ENCODE results near the gene GID8. TPM values are rescaled to one million over a fixed set of nuclear protein-coding genes. Genes with fewer than 3 reads are reported as not detected.

Gene GID8
- total RNA-seq, 4 donors from 2014 or later = 23.2 to 34.8 (median 27.9) TPM

DNA sequence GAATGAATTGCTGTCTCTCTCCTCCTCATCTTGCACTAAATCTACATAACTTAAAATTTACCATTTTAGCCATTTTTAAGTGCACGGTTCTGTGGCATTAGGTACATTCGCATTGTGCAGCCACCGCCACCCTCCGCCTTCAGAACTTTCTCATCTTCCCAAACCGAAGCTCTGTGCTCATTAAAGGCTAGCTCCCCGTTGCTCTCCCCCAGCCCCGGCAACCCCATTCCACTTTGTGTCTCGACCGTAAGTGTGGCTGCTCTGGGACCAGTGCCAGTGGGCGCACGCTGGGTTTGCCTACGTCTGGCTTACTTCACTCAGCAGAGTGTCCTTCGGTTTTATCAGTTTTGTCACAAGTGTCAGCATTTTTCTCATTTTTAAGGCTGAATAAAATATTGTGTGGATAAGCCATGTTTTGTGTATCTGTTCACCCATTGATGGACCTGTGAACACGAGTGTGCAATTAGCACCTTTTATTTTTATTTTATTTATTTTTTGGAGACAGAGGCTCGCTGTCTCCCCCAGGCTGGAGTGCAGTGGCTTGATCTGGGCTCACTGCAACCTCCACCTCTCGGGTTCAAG lies 31.3 kb downstream of the GID8 start:
- H3K27me3 ChIP-seq = peaks cover 57% of the 10 kb centered on the region
- ATAC-seq = no peak
- TF ChIP-seq EP300 (IDR thresholded peaks at IDR 0.05) (no peak), POLR2A (IDR thresholded peaks at IDR 0.05) (no peak)
- TF ChIP-seq, protein P1, sequence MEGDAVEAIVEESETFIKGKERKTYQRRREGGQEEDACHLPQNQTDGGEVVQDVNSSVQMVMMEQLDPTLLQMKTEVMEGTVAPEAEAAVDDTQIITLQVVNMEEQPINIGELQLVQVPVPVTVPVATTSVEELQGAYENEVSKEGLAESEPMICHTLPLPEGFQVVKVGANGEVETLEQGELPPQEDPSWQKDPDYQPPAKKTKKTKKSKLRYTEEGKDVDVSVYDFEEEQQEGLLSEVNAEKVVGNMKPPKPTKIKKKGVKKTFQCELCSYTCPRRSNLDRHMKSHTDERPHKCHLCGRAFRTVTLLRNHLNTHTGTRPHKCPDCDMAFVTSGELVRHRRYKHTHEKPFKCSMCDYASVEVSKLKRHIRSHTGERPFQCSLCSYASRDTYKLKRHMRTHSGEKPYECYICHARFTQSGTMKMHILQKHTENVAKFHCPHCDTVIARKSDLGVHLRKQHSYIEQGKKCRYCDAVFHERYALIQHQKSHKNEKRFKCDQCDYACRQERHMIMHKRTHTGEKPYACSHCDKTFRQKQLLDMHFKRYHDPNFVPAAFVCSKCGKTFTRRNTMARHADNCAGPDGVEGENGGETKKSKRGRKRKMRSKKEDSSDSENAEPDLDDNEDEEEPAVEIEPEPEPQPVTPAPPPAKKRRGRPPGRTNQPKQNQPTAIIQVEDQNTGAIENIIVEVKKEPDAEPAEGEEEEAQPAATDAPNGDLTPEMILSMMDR (IDR thresholded peaks at IDR 0.05) = no peak
- H3K9me3 ChIP-seq = no peaks in the 10 kb centered on the region
- peaks cover 0 to 14% of the 10 kb centered on the region in 2 donors for H3K36me3 ChIP-seq
- no peak overlapping the region for H3K4me3 ChIP-seq
- WGBS, 2 donors (ENCODE audit: low coverage in 1 of 2) = 38 to 49% methylated on average over 15 to 16 of the region's 16 CpGs
- no peak overlapping the region for H3K27ac ChIP-seq
- H3K4me1 ChIP-seq = peaks cover 0 to 15% (median 5%) of the 10 kb centered on the region in 3 donors

DNA sequence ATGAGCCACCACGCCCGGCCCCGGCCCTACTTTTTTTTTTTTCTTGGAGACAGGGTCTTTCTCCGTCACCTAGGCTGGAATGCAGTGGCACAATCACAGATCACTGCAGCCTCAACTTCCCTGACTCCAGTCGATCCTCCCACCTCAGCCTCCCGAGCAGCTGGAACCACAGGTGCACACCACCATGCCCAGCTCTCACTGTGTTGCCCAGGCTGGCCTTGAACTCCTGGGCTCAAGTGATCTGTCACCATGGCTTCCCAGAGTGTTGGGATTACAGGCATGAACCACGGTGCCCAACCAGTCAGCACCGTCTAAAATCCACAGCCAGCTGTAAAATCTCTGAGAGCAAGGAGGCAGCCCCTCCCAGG lies 32.0 kb downstream of the GID8 start:
- Histone ChIP-seq H3K4me1 (peaks cover 0 to 15% (median 5%) of the 10 kb centered on the region in 3 donors), H3K4me3 (no peak overlapping the region), H3K27me3 (peaks cover 64% of the 10 kb centered on the region), H3K9me3 (no peaks in the 10 kb centered on the region), H3K27ac (no peak overlapping the region), H3K36me3 (peaks cover 0 to 7% of the 10 kb centered on the region in 2 donors)
- ATAC-seq = no peak
- no peak for TF ChIP-seq EP300 (IDR thresholded peaks at IDR 0.05)
- TF ChIP-seq, protein P1 (IDR thresholded peaks at IDR 0.05) = no peak
- TF ChIP-seq POLR2AphosphoS5 (IDR thresholded peaks at IDR 0.05) = no peak
- TF ChIP-seq POLR2A (IDR thresholded peaks at IDR 0.05) = no peak
- 80 to 93% methylated on average over 1 to 6 of the region's 8 CpGs for WGBS, 2 donors (ENCODE audit: low coverage in 1 of 2)

DNA sequence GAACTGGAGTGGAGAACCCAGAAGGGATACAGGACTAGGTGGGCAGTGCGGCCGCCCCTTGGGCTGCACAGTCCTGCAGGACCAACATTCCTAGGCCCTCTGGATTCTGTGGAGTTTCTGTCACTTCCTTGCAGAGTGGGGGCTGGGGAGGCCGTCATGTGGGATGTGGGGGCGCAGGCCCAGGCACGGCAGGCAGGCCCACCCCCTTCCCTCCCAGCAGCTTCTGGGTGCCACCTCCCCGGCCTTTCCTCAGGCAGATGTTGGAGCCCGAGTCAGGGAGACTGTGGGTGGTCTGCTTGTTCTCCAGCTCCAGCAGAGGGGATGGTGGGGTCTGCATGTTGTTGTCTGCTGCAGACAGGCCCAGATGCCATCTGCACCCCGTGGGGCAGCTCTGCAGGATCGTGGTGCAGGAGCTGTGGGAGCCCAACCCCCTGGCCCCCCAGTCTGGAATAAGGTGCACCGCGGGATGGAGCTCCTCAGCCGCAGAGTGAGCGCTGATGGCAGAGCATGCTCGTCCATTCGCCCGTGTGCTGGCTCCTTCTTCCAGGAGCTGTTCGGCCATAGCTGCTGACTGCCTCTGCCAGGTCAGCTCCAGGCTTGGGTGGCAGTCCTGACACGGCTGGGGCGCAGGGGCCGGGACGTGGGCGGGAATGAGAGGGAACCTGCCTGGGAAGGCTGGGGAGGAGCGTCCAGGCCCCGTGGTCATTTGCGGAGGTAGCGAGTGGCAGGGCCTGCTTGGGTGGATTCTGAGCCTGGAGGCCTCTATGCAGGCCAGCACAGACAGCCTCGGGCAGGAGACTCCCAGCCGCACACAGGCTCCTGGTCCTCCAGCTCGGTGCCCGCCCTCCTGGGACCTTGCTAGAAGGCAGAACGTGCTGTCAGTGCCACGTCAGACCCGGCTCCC lies 32.6 kb downstream of the GID8 start:
- no peaks in the 10 kb centered on the region for H3K9me3 ChIP-seq
- no peak overlapping the region for H3K27ac ChIP-seq
- no peak overlapping the region for H3K4me3 ChIP-seq
- no peak for ATAC-seq
- peaks cover 70% of the 10 kb centered on the region for H3K27me3 ChIP-seq
- TF ChIP-seq, protein P1 (IDR thresholded peaks at IDR 0.05) = no peak
- TF ChIP-seq POLR2A (IDR thresholded peaks at IDR 0.05) = no peak
- TF ChIP-seq POLR2AphosphoS5 (IDR thresholded peaks at IDR 0.05) = no peak
- no peak for TF ChIP-seq EP300 (IDR thresholded peaks at IDR 0.05)
- peaks cover 0 to 15% (median 5%) of the 10 kb centered on the region in 3 donors for H3K4me1 ChIP-seq
- peaks cover 0 to under 1% of the 10 kb centered on the region in 2 donors for H3K36me3 ChIP-seq
- 0% methylated on average over 2 of the region's 33 CpGs; no CpG with 5 or more reads in 1 of the 2 donors for WGBS, 2 donors (ENCODE audit: low coverage in 1 of 2)

DNA sequence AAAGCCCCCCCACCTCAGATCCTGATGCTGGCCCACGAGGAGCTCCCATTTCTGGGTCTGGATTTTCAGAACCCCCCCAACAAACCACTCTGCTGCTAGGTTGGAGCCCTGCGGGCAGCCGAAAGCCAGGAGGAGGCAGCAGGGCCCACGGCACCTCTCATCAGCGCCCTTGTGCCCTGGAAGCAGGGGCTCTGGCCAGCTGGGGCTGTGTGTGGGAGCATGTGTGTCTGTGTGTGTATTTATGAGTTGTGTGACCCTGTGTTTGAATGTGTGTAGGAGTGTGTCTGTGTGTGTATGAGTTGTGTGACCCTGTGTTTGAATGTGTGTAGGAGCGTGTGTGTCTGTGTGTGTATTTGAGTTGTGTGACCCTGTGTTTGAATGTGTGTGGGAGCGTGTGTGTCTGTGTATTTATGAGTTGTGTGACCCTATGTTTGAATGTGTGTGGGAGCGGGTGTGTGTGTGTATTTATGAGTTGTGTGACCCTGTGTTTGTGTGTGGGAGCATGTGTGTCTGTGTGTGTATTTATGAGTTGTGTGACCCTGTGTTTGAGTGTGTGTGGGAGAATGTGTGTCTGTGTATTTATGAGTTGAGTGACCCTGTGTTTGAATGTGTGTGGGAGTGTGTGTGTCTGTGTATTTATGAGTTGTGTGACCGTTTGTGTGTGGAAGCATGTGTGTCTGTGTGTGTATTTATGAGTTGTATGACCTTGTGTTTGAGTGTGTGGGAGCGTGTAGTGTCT lies 33.4 kb downstream of the GID8 start:
- H3K36me3 ChIP-seq = no peaks in the 10 kb centered on the region
- H3K27me3 ChIP-seq = peaks cover 78% of the 10 kb centered on the region
- peaks cover 0 to 15% (median 5%) of the 10 kb centered on the region in 3 donors for H3K4me1 ChIP-seq
- no peak overlapping the region for H3K4me3 ChIP-seq
- TF ChIP-seq EP300 (IDR thresholded peaks at IDR 0.05) (no peak), POLR2A (IDR thresholded peaks at IDR 0.05) (no peak), POLR2AphosphoS5 (IDR thresholded peaks at IDR 0.05) (no peak)
- TF ChIP-seq, protein P1 (IDR thresholded peaks at IDR 0.05) = no peak
- no peak for ATAC-seq
- no peaks in the 10 kb centered on the region for H3K9me3 ChIP-seq
- H3K27ac ChIP-seq = no peak overlapping the region
- WGBS, 2 donors (ENCODE audit: low coverage in 1 of 2) = 56 to 66% methylated on average over 2 to 4 of the region's 10 CpGs
